SJCRH30 (cell line): ENCODE measurements around the gene PTPN20. TPM values are rescaled to one million over a fixed set of nuclear protein-coding genes. Genes with fewer than 3 reads are reported as not detected.
A peak's percentile ranks its signal among the peaks of the same experiment; 100 is the strongest.

ENCODE experiments used
- DNase-seq, 2 experiments: peaks; one replicate each; pipeline ENCODE4 v3.0.0-alpha.2; 2015 to 2020
- H3K27ac ChIP-seq: fragments of 250-450 bp; sonication (Bioruptor Pico); 2 replicates; pipeline ENCODE4 v1.5.1; 2020; ENCODE audit warnings: mild to moderate bottlenecking, moderate library complexity
- H3K27me3 ChIP-seq: fragments of 250-450 bp; sonication (Bioruptor Pico); 2 replicates; pipeline ENCODE4 v1.5.1; 2020; ENCODE audit warnings: mild to moderate bottlenecking, moderate library complexity
- H3K36me3 ChIP-seq: fragments of 250-450 bp; sonication (Bioruptor Pico); 2 replicates; pipeline ENCODE4 v1.5.1; 2020; ENCODE audit warnings: mild to moderate bottlenecking, moderate library complexity
- H3K4me1 ChIP-seq: fragments of 250-450 bp; sonication (Bioruptor Pico); 2 replicates; pipeline ENCODE4 v1.5.1; 2020; ENCODE audit warnings: mild to moderate bottlenecking, moderate library complexity
- H3K4me3 ChIP-seq: fragments of 250-450 bp; sonication (Bioruptor Pico); 2 replicates; pipeline ENCODE4 v1.5.1; 2020; ENCODE audit warnings: mild to moderate bottlenecking, moderate library complexity
- H3K9me3 ChIP-seq: fragments of 250-450 bp; sonication (Bioruptor Pico); replicated peaks from 2 replicates; pipeline ENCODE4 v1.5.1; 2020; ENCODE audit warnings: mild to moderate bottlenecking, moderate library complexity
- total RNA-seq: library from RNA; depleted of rRNA; stranded (reverse); fragments of >200 nt; shearing (Covaris generic); gene quantifications from 2 replicates; pipeline ENCODE4 v1.2.3, GENCODE V29; 2014

The PTPN20 gene
- total RNA-seq, 1 experiment from 2014 or later: not detected

GRCh38 chr10:47023237-47024045, 112.2 kb downstream of the PTPN20 start:
- H3K4me1 ChIP-seq: no peaks in the 10 kb centered on the region
- no peaks in the 10 kb centered on the region for H3K36me3 ChIP-seq
- H3K27ac ChIP-seq: no peak overlapping the region
- no peak overlapping the region for H3K4me3 ChIP-seq
- no peaks in the 10 kb centered on the region for H3K27me3 ChIP-seq
- H3K9me3 ChIP-seq: no peaks in the 10 kb centered on the region
- DNase-seq: no peak

GRCh38 chr10:47024046-47024322, 112.8 kb downstream of the PTPN20 start:
- no peak overlapping the region for H3K4me3 ChIP-seq
- H3K9me3 ChIP-seq: no peaks in the 10 kb centered on the region
- H3K27ac ChIP-seq: no peak overlapping the region
- H3K4me1 ChIP-seq: no peaks in the 10 kb centered on the region
- H3K36me3 ChIP-seq: no peaks in the 10 kb centered on the region
- H3K27me3 ChIP-seq: no peaks in the 10 kb centered on the region
- no peak for DNase-seq

DNA sequence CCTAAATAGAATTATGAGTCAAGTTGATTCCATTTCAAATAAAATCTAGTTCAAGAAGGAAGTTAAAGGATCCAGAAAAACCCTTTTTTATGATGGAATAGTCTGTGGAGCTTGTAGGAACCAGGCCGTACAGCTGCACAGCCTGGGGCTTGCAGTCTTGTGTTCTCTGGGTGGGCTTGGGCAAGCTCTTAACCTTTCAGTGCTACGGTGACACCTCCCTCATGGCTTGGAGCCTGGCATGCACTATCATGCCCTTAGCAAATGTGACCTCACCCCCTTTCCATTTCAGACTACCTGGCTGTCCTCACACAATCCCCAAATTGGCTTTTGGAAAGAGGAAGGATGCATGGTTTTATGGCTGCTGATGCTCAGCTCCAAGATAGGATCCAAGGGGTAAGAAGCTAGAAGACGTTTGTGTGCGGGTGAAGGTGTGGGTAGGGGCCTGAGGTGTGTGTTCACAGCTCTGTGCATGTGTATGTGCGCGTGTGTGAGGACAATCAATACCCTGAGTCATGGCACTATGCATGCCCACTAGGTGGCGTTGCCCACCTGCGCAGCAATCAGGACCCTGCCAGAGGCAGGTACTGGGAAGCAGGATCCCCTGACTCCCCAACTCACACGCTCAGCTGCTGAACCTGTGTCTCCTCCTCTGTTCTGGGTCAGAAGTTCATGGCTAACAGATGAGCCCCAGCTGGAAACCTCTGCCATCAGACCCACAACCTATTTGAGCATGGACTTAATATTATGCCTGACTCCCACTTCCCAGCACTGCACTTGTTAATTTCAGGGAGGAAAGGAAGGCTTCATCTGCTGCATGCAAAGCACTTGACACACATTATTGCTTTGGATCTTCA, 113.4 kb downstream of the PTPN20 start:
- no peak overlapping the region for H3K4me3 ChIP-seq
- no peak overlapping the region for H3K27ac ChIP-seq
- no peaks in the 10 kb centered on the region for H3K4me1 ChIP-seq
- DNase-seq: peak; percentile 11 to 46
- H3K27me3 ChIP-seq: no peaks in the 10 kb centered on the region
- no peaks in the 10 kb centered on the region for H3K9me3 ChIP-seq
- no peaks in the 10 kb centered on the region for H3K36me3 ChIP-seq

DNA sequence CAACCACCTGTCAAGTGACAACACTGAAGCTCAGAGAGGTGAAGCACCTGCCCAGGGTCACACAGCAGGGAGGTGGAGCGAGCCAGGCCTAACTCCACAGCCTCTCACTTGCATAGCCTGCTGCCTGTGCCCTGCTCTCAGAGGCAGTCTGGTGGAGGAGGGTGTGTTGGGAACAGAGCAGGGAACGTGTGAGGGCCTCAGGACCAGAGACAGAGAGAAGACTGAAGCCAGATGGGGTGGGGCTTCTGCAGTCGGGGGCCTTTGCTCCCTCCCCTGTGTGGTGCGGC, 114.0 kb downstream of the PTPN20 start:
- Histone ChIP-seq H3K4me3 (no peak overlapping the region), H3K9me3 (no peaks in the 10 kb centered on the region), H3K4me1 (no peaks in the 10 kb centered on the region), H3K36me3 (no peaks in the 10 kb centered on the region), H3K27ac (no peak overlapping the region), H3K27me3 (no peaks in the 10 kb centered on the region)
- no peak for DNase-seq

- Histone ChIP-seq H3K9me3 (no peaks in the 10 kb centered on the region), H3K4me1 (no peaks in the 10 kb centered on the region), H3K4me3 (no peak overlapping the region), H3K27me3 (no peaks in the 10 kb centered on the region), H3K27ac (no peak overlapping the region), H3K36me3 (no peaks in the 10 kb centered on the region)
- DNase-seq: no peak
These were observed 114.5 kb downstream of the PTPN20 start for GRCh38 chr10:47025540-47026300.

DNA sequence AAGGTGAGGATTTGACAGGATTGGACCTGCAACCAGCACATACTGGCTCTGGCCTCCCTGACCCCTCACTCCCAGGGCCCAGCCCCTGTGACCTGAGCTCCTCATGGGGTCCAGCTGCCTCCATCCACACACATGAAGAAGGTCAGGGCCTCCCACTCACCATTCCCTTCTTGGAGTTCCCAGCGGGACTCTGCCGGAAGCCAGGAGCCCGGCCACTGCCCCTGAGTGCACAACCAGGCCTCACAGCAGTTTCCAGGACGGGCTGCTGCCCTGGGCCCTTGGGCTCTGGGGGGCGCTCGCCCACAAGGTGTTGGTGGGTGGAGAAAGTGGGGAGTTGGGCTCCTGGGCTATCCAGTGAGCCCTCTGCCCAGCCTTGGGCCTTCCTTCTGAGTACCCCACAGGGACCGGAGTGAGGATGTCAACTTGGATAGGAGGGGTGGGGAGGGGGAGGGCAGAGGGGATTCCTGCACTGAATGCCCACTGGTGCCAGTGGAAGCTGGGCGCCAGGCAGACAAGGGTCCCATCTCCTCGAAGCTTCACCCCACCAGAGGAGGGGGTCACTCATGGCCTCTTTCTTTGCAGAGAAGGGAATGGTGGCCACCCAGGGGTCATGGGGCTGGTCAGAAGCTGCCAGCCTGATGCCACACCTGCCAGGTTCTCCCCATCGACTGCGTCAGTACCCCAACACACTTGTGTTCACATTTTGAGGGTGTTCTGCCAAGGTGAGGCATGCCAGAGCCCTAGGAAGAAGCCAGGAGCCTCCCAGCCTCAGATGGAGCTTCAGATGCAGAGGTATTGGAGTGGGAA, 115.3 kb downstream of the PTPN20 start:
- no peak for DNase-seq
- Histone ChIP-seq H3K4me3 (no peak overlapping the region), H3K4me1 (no peaks in the 10 kb centered on the region)

GRCh38 chr10:47027108-47027783, 116.0 kb downstream of the PTPN20 start:
- H3K4me3 ChIP-seq: no peak overlapping the region
- no peak overlapping the region for H3K27ac ChIP-seq
- no peak for DNase-seq
- H3K36me3 ChIP-seq: no peaks in the 10 kb centered on the region
- no peaks in the 10 kb centered on the region for H3K9me3 ChIP-seq
- no peaks in the 10 kb centered on the region for H3K27me3 ChIP-seq
- no peaks in the 10 kb centered on the region for H3K4me1 ChIP-seq

More for the DNA sequence above, 115.3 kb downstream of the PTPN20 start:
- H3K36me3 ChIP-seq: no peaks in the 10 kb centered on the region
- H3K27me3 ChIP-seq: no peaks in the 10 kb centered on the region
- no peaks in the 10 kb centered on the region for H3K9me3 ChIP-seq
- H3K27ac ChIP-seq: no peak overlapping the region

GRCh38 chr10:47027784-47028260, 116.6 kb downstream of the PTPN20 start:
- Histone ChIP-seq H3K36me3 (no peaks in the 10 kb centered on the region), H3K9me3 (no peaks in the 10 kb centered on the region), H3K4me1 (no peaks in the 10 kb centered on the region)

DNA sequence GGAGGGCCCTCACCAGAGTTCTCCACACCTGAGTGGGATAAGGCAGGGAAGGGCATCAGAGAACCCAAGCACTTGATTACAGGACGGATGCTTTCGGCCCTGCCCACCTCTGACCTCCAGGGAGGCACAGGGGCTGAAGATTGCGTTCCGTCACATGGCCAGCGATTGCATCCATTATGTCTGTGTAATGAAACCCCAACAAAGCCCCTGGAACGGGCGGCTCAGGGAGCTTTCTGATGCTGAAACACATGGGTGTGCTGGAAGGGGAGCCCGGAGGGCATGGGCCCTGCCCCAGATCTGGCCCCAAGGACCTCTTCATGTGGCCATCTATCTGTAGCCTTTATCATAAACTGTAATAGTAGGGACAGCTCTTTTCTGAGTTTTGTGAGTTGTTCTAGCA, 117.2 kb downstream of the PTPN20 start:
- Histone ChIP-seq H3K27ac (no peak overlapping the region), H3K27me3 (no peaks in the 10 kb centered on the region), H3K36me3 (no peaks in the 10 kb centered on the region), H3K4me3 (no peak overlapping the region), H3K9me3 (no peaks in the 10 kb centered on the region), H3K4me1 (no peaks in the 10 kb centered on the region)
- DNase-seq: no peak

More at GRCh38 chr10:47027784-47028260, 116.6 kb downstream of the PTPN20 start:
- H3K27me3 ChIP-seq: no peaks in the 10 kb centered on the region
- no peak overlapping the region for H3K4me3 ChIP-seq
- no peak overlapping the region for H3K27ac ChIP-seq
- no peak for DNase-seq

DNA sequence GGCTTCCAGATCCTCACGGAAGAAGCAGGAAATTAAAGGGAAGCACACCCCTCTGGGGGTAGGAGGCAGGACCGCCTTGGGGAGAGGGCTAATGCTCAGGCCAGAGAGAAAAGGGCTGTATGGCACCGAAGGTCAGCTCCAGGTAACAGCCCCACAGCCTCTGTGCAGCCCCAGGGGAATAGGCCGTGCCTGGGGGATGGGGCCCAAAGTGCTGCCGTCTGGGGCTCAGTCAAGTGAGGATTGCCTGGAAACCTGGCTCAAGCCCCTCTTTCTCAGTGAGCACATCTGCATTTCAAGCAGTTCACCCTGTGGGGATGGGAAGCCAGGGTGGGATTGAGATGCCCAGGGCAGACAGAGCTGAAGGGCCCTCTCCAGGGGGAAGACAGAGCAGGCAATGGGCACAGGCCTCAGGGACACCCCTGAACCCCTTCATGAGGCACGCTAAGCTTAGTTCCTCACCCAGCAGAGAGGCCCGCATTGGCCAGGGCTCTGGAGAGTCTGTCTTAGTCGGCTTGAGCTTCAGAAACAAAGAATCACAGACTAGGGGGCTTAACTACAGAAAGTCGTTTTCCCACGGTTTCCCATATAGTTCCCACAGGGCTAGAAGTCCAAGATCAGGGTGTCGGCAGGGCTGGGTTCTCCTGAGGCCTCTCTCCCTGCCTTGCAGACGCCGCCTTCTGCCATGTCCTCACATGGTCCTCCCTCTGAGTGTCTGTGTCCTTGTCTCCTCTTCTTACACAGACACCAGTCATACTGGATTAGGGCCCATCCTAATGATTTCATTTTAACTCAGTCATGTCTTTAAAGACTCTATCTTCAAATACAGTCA, 118.2 kb downstream of the PTPN20 start:
- H3K4me1 ChIP-seq: no peaks in the 10 kb centered on the region
- H3K36me3 ChIP-seq: no peaks in the 10 kb centered on the region
- H3K27me3 ChIP-seq: no peaks in the 10 kb centered on the region
- DNase-seq: no peak
- no peak overlapping the region for H3K27ac ChIP-seq
- H3K4me3 ChIP-seq: no peak overlapping the region
- no peaks in the 10 kb centered on the region for H3K9me3 ChIP-seq

DNA sequence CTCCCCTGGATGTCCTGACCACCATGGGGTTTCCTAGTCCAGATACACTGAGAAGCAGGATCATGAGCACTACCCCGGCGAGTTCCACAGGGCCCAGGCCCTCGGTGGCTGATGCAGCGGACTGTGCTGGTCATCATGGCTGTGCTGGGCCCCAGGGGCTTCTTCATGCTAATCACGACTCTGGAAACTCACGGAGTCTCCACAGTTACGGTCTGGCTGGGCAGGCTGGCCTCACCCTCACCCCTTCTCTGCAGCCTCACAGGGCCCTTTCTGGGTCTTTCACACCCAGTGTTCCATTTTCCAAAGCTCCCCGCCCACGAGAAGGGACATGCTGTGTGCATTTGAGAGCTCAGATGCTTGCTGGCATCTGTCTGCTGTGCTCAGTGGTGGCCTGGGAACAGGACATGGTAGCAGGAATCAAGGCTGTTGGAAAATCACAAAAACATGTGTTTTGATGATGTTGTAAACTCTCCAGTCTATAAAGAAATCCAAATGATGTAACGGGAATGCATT, 119.0 kb downstream of the PTPN20 start:
- no peaks in the 10 kb centered on the region for H3K4me1 ChIP-seq
- no peaks in the 10 kb centered on the region for H3K27me3 ChIP-seq
- no peak overlapping the region for H3K4me3 ChIP-seq
- DNase-seq: no peak
- H3K9me3 ChIP-seq: no peaks in the 10 kb centered on the region
- H3K36me3 ChIP-seq: no peaks in the 10 kb centered on the region
- H3K27ac ChIP-seq: no peak overlapping the region

DNA sequence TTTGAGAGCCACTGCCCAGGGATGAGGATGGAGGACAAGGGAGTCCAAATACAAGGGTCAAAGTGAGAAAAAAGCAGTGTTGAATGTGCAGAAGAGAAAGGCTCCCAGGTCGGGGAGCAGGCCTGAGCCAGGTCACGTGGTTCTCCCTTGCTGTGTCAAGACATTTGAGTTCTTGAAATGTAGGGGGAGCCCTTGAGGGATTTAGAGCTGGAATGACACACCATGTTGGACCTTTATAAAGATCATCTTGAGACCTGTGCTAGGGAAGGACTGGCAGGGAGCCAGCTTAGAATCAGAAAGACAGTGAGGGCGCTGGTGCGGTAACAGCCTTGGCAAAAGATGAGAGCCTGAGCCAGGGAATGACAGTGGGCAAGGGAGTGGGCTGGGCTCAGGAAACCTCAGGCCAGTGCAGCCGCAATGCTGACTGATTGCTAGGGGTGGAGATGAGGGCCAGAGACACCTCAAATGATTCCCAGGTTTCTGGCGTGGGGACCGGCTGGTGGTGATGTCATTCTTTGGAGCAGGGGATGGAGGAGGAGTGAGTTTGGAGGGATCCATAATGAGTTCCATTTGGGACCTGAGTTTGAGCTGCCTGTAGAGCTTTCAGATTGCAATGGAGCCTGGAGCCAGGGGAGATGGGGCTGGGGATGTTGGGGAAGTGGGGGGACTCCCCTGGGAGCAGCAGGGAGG, 120.1 kb downstream of the PTPN20 start:
- no peaks in the 10 kb centered on the region for H3K27me3 ChIP-seq
- no peak overlapping the region for H3K27ac ChIP-seq
- no peak for DNase-seq
- no peak overlapping the region for H3K4me3 ChIP-seq
- H3K36me3 ChIP-seq: no peaks in the 10 kb centered on the region
- H3K9me3 ChIP-seq: no peaks in the 10 kb centered on the region
- H3K4me1 ChIP-seq: no peaks in the 10 kb centered on the region
